ENCODE results near the gene ITPKA. TPM values are rescaled to one million over a fixed set of nuclear protein-coding genes. Genes with fewer than 3 reads are reported as not detected.

ITPKA gene
- total and polyA plus RNA-seq, 2 of the 13 experiments (the other 11 are each of a cell fraction or from before 2014, with no cell fraction given): 13.2 to 41.3 TPM

GRCh38 chr15:41495736-41496599 is 2.3 kb downstream of the ITPKA start (continued):
- TF ChIP-seq ZBTB38 (CRISPR knock-in tag; IDR thresholded peaks at IDR 0.05) (peak; percentile 63), ZMAT3 (CRISPR knock-in tag; conservative IDR thresholded peaks at IDR 0.05) (peak; percentile 51; the same call in 1 of the 2 replicates), E2F2 (CRISPR knock-in tag; IDR thresholded peaks at IDR 0.05; ENCODE audit: borderline replicate concordance) (no peak), STAG1 (CRISPR knock-in tag; IDR thresholded peaks at IDR 0.05) (no peak; the same call in 1 of the 2 replicates), TRIM24 (CRISPR knock-in tag; IDR thresholded peaks at IDR 0.05) (no peak), MYC (CRISPR knock-in tag; IDR thresholded peaks at IDR 0.05; ENCODE audit: borderline replicate concordance) (peak; percentile 94), XRCC5 (optimal IDR thresholded peaks at IDR 0.05; ENCODE audit: low read length) (peak; percentile 75), TRIM22 (IDR thresholded peaks at IDR 0.05) (no peak), KDM6A (CRISPR knock-in tag; IDR thresholded peaks at IDR 0.05; ENCODE audit: low read depth) (peak; percentile 69), ZNF317 (CRISPR knock-in tag; IDR thresholded peaks at IDR 0.05) (peak; percentile 81), PITX1 (CRISPR knock-in tag; IDR thresholded peaks at IDR 0.05) (peak; percentile 90), ZNF761 (CRISPR knock-in tag; conservative IDR thresholded peaks at IDR 0.05) (no peak; the same call in 1 of the 2 replicates), HMG20A (CRISPR knock-in tag; IDR thresholded peaks at IDR 0.05; ENCODE audit: borderline replicate concordance) (no peak), MEIS2 (CRISPR knock-in tag; IDR thresholded peaks at IDR 0.05) (peak; percentile 25; the same call in 1 of the 2 replicates), ZFP36 (IDR thresholded peaks at IDR 0.05; ENCODE audit: borderline replicate concordance, low read depth, low read length, partially characterized antibody) (no peak), ZNF710 (CRISPR knock-in tag; IDR thresholded peaks at IDR 0.05; ENCODE audit: borderline replicate concordance) (peak; percentile 89; the same call in 1 of the 2 replicates), STAT5B (CRISPR knock-in tag; IDR thresholded peaks at IDR 0.05) (no peak), KDM1A (CRISPR knock-in tag; IDR thresholded peaks at IDR 0.05) (no peak), REL (CRISPR knock-in tag; conservative IDR thresholded peaks at IDR 0.05) (peak; percentile 57; the same call in 1 of the 2 replicates), MBD4 (IDR thresholded peaks at IDR 0.05; ENCODE audit: borderline replicate concordance, low read length) (no peak), RFXAP (CRISPR knock-in tag; IDR thresholded peaks at IDR 0.05; ENCODE audit: borderline replicate concordance) (peak; percentile 45; the same call in 1 of the 2 replicates), HES4 (CRISPR knock-in tag; IDR thresholded peaks at IDR 0.05; ENCODE audit: borderline replicate concordance) (peak; percentile 72; the same call in 1 of the 2 replicates), CCAR2 (optimal IDR thresholded peaks at IDR 0.05; ENCODE audit: low read depth, low read length) (no peak), ZNF362 (CRISPR knock-in tag; IDR thresholded peaks at IDR 0.05; ENCODE audit: borderline replicate concordance) (no peak; the same call in 1 of the 2 replicates), PRPF4 (IDR thresholded peaks at IDR 0.05; ENCODE audit: low read depth, low read length, poor library complexity, severe bottlenecking) (no peak)
